Measurements from ENCODE around the gene HTT. TPM values are rescaled to one million over a fixed set of nuclear protein-coding genes. Genes with fewer than 3 reads are reported as not detected.

Gene HTT
- total and polyA plus RNA-seq, 9 of the 15 experiments (the other 6 are each of a cell fraction or from before 2014, with no cell fraction given), result 0.66 to 31.6 (median 14.7) TPM

DNA sequence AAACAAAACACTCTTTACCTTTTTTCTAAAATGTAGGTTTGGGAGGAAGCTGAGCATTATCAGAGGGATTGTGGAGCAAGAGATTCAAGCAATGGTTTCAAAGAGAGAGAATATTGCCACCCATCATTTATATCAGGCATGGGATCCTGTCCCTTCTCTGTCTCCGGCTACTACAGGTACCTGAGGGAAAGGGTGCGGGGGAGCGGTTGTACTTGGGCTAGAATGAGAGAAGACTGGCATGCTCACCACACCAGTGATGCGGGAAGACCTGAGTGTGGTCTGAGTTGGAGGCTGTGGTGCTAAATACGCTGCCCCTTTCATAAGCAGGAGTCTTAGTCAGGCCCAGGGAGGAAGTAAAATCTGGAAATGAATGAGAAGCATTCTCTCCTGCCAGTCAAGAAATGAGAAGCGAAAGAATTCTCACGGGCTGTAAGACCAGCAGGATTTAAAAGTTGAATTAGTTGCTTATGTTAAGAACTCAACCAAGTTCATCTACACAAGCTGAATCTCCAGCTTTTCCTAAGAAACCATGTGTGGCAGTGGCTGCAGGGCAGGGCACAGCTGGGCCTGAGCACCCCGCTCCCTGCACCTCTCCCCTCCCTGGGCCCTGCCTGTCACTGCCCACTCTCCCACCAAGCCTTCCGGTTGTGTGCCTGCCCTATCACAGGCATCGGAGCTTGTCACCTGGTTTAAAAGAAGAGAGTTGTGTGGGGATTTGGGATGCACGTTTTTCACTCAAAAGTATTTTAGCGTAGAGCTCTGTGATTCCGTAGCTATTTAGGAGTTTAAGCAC lies 149.7 kb downstream of the HTT start (continued):
- TF ChIP-seq, protein P1, sequence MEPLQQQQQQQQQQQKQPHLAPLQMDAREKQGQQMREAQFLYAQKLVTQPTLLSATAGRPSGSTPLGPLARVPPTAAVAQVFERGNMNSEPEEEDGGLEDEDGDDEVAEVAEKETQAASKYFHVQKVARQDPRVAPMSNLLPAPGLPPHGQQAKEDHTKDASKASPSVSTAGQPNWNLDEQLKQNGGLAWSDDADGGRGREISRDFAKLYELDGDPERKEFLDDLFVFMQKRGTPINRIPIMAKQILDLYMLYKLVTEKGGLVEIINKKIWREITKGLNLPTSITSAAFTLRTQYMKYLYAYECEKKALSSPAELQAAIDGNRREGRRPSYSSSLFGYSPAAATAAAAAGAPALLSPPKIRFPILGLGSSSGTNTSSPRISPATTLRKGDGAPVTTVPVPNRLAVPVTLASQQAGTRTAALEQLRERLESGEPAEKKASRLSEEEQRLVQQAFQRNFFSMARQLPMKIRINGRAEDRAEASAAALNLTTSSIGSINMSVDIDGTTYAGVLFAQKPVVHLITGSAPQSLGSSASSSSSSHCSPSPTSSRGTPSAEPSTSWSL (CRISPR knock-in tag; IDR thresholded peaks at IDR 0.05; ENCODE audit: borderline replicate concordance), result no peak
- TF ChIP-seq, protein P2, sequence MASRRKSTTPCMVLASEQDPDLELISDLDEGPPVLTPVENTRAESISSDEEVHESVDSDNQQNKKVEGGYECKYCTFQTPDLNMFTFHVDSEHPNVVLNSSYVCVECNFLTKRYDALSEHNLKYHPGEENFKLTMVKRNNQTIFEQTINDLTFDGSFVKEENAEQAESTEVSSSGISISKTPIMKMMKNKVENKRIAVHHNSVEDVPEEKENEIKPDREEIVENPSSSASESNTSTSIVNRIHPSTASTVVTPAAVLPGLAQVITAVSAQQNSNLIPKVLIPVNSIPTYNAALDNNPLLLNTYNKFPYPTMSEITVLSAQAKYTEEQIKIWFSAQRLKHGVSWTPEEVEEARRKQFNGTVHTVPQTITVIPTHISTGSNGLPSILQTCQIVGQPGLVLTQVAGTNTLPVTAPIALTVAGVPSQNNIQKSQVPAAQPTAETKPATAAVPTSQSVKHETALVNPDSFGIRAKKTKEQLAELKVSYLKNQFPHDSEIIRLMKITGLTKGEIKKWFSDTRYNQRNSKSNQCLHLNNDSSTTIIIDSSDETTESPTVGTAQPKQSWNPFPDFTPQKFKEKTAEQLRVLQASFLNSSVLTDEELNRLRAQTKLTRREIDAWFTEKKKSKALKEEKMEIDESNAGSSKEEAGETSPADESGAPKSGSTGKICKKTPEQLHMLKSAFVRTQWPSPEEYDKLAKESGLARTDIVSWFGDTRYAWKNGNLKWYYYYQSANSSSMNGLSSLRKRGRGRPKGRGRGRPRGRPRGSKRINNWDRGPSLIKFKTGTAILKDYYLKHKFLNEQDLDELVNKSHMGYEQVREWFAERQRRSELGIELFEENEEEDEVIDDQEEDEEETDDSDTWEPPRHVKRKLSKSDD (conservative IDR thresholded peaks at IDR 0.05; ENCODE audit: low read length), result no peak
- TF ChIP-seq, protein P3, sequence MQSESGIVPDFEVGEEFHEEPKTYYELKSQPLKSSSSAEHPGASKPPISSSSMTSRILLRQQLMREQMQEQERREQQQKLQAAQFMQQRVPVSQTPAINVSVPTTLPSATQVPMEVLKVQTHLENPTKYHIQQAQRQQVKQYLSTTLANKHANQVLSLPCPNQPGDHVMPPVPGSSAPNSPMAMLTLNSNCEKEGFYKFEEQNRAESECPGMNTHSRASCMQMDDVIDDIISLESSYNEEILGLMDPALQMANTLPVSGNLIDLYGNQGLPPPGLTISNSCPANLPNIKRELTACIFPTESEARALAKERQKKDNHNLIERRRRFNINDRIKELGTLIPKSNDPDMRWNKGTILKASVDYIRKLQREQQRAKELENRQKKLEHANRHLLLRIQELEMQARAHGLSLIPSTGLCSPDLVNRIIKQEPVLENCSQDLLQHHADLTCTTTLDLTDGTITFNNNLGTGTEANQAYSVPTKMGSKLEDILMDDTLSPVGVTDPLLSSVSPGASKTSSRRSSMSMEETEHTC (IDR thresholded peaks at IDR 0.05), result no peak
- TF ChIP-seq RBM25 (IDR thresholded peaks at IDR 0.05; ENCODE audit: low read depth, low read length, severe bottlenecking), result no peak
